GM18907 (cell line): ENCODE measurements around the gene NPRL2.
"Not testable (repeated sequence)": the region's sequence is repeated elsewhere in the genome, so short reads cannot be mapped to it uniquely, and the experiment has no call there.

Experiments
- ATAC-seq: cut with Tn5 transposase; IDR thresholded peaks from one replicate; pipeline ENCODE4 v1.9.1; 2021; ENCODE audit warnings: mild to moderate bottlenecking, moderate library complexity; ENCODE audit not compliant: unreplicated experiment

NPRL2 gene

GRCh38 chr3:50314816-50315215 lies 35.8 kb downstream of the NPRL2 start:
- no peak for ATAC-seq

- no peak for ATAC-seq
Measured at GRCh38 chr3:50314342-50314741, 36.2 kb downstream of the NPRL2 start.

GRCh38 chr3:50312041-50312440 lies 38.5 kb downstream of the NPRL2 start:
- ATAC-seq, result not testable (repeated sequence)

GRCh38 chr3:50304601-50305000 lies 46.0 kb downstream of the NPRL2 start:
- no peak for ATAC-seq

GRCh38 chr3:50303013-50303815 lies 47.4 kb downstream of the NPRL2 start, which contains the start of gene HYAL1:
HYAL1 (minus strand) TSS chr3:50303574; CDS start chr3:50302956, 618 bp downstream.
- ATAC-seq, result no peak

GRCh38 chr3:50302095-50303012 lies 48.2 kb downstream of the NPRL2 start:
- ATAC-seq, result no peak

- ATAC-seq, result no peak
Measured at GRCh38 chr3:50300681-50301254, 49.8 kb downstream of the NPRL2 start.

- no peak for ATAC-seq
Measured at GRCh38 chr3:50299929-50300680, 50.5 kb downstream of the NPRL2 start.

- ATAC-seq, result no peak
Measured at GRCh38 chr3:50299638-50299928, 51.0 kb downstream of the NPRL2 start.

- peak; percentile 81 for ATAC-seq
Measured at GRCh38 chr3:50298836-50299637, 51.5 kb downstream of the NPRL2 start, which contains the start of the genes HYAL3 and NAA80. HYAL3 (minus strand) TSS chr3:50299405; CDS start chr3:50295602, 3,803 bp downstream. NAA80 (minus strand) TSS chr3:50299405; CDS start chr3:50297463, 1,942 bp downstream.

- no peak for ATAC-seq
Measured at GRCh38 chr3:50297896-50298725, 52.5 kb downstream of the NPRL2 start.

- no peak for ATAC-seq
Measured at GRCh38 chr3:50297384-50297775, 53.2 kb downstream of the NPRL2 start.
